ENCODE measurements around the gene TMEM145.

GRCh38 chr19:42303101-42303464 is 10.0 kb upstream of the TMEM145 start:
- TF ChIP-seq POLR2A (IDR thresholded peaks at IDR 0.05; ENCODE audit: low read length) (no peak), GATA1 (IDR thresholded peaks at IDR 0.05; ENCODE audit: low read depth, low read length) (no peak)

All from erythroblast (primary cell).